GM12891 (cell line): ENCODE results near the gene ENO4.

ENCODE experiments used
- POLR2A ChIP-seq: IDR thresholded peaks from 2 replicates; pipeline ENCODE4 v1.6.1; 2011; ENCODE audit warnings: low read depth, low read length, control low read depth
- POLR2AphosphoS5 ChIP-seq: IDR thresholded peaks from 2 replicates; pipeline ENCODE4 v1.6.1; 2011; ENCODE audit warnings: low read depth, low read length, control low read depth
- SPI1 ChIP-seq: IDR thresholded peaks from 2 replicates; pipeline ENCODE4 v1.6.1; 2011; ENCODE audit warnings: low read depth, low read length, control low read depth

DNA sequence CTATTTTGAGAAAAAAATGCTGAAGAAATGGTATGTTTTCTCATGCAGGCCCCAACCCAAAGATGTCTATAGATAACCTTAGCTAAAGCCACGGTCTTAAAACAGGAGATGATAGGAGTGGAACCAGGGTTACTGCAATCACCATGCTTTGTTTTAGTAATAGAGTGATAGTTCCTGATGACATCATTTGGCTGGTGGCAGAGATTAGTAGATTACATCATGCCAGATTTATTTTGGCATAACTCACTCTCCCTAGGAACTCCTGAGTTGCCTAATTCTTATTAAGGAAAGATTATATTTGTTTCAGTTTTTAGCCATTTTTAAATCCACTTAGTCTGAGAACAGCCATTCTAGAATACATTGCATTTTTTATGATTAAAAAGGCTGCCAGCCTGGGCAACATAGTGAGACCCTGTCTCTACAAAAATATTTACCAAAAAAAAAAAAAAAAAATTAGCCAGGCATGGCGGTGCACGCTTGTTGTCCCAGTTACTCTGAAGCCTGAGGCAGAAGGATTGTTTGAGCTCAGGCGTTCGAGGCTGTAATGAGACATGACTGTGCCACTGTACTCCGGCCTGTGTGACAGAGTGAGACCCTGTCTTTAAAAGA is 17.8 kb downstream of the ENO4 start:
- TF ChIP-seq POLR2AphosphoS5 (no peak), SPI1 (no peak), POLR2A (no peak)
